ENCODE measurements around the gene STXBP6.

STXBP6 gene

DNA sequence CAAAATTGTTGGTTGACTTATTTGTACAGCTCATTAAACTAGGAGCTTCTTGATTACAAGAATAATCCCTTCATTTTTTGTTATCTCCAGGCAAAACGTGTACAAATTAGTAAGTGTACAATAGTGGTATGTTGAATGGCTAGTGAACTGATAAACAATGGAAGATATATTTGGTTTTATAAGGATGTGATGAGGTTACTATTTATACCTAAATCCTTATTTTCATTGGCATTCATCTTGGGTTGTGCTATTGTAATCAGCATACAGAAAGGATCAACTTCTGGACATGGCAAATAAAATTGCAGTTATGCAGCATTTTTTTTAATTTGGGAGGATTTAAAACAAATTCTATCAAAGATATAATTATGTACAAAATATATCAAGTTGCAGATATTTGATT, 216.6 kb downstream of the STXBP6 start:
- H3K9ac ChIP-seq (ENCODE audit: low read length), result no peak overlapping the region
- no peaks in the 10 kb centered on the region for H3F3A ChIP-seq (ENCODE audit: insufficient read depth)
- H3K4me3 ChIP-seq (ENCODE audit: insufficient read depth, low read length, poor library complexity, severe bottlenecking), result no peak overlapping the region
- no peaks in the 10 kb centered on the region for H4K20me1 ChIP-seq (ENCODE audit: low read depth, low read length)
- H3K27me3 ChIP-seq (ENCODE audit: low read length), result no peaks in the 10 kb centered on the region
- no peaks in the 10 kb centered on the region for H3K9me2 ChIP-seq (replicated peaks; ENCODE audit: insufficient read depth, low read length)
- H2AFZ ChIP-seq (ENCODE audit: low read depth, low read length, severe bottlenecking), result no peak overlapping the region
- TF ChIP-seq EZH2phosphoT487 (conservative IDR thresholded peaks at IDR 0.05; ENCODE audit: low read length), result no peak
- TF ChIP-seq, protein P1, sequence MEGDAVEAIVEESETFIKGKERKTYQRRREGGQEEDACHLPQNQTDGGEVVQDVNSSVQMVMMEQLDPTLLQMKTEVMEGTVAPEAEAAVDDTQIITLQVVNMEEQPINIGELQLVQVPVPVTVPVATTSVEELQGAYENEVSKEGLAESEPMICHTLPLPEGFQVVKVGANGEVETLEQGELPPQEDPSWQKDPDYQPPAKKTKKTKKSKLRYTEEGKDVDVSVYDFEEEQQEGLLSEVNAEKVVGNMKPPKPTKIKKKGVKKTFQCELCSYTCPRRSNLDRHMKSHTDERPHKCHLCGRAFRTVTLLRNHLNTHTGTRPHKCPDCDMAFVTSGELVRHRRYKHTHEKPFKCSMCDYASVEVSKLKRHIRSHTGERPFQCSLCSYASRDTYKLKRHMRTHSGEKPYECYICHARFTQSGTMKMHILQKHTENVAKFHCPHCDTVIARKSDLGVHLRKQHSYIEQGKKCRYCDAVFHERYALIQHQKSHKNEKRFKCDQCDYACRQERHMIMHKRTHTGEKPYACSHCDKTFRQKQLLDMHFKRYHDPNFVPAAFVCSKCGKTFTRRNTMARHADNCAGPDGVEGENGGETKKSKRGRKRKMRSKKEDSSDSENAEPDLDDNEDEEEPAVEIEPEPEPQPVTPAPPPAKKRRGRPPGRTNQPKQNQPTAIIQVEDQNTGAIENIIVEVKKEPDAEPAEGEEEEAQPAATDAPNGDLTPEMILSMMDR (IDR thresholded peaks at IDR 0.05; ENCODE audit: insufficient read depth, low read length, poor library complexity, severe bottlenecking), result no peak
- no peak overlapping the region for H3K27ac ChIP-seq (ENCODE audit: low read depth, low read length)
- no peaks in the 10 kb centered on the region for H3K9me3 ChIP-seq (ENCODE audit: insufficient read depth, low read length)
- no peaks in the 10 kb centered on the region for H3K36me3 ChIP-seq (ENCODE audit: low read length)
- H3K4me2 ChIP-seq (ENCODE audit: low read depth, low read length, poor library complexity, severe bottlenecking), result no peak overlapping the region
- no peaks in the 10 kb centered on the region for H3K79me2 ChIP-seq (ENCODE audit: insufficient read depth, low read length)

DNA sequence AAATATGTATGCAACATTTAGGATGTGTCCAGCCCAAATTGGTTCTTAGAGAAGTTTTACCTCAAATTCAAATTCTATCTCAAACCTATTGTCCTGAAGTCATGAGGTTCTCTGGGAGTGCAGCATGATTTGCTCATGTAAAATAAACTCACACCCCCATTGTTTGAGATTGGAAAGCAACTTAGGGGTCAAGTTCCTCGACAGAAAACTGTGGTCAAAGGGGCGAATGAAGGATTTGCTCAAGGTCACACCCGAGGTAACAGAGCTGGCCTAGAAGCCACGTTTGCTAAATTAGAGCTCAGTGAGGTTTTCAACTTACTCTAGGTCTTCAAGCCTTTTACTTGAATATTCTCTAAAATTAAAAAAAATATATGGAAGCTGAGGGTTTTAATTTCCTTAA, 218.3 kb downstream of the STXBP6 start:
- H3K36me3 ChIP-seq (ENCODE audit: low read length), result no peaks in the 10 kb centered on the region
- H3K9me2 ChIP-seq (replicated peaks; ENCODE audit: insufficient read depth, low read length), result no peaks in the 10 kb centered on the region
- H3K9ac ChIP-seq (ENCODE audit: low read length), result no peak overlapping the region
- no peaks in the 10 kb centered on the region for H3K9me3 ChIP-seq (ENCODE audit: insufficient read depth, low read length)
- no peaks in the 10 kb centered on the region for H3F3A ChIP-seq (ENCODE audit: insufficient read depth)
- no peak overlapping the region for H2AFZ ChIP-seq (ENCODE audit: low read depth, low read length, severe bottlenecking)
- TF ChIP-seq, protein P1 (IDR thresholded peaks at IDR 0.05; ENCODE audit: insufficient read depth, low read length, poor library complexity, severe bottlenecking), result no peak
- TF ChIP-seq EZH2phosphoT487 (conservative IDR thresholded peaks at IDR 0.05; ENCODE audit: low read length), result no peak
- H3K27me3 ChIP-seq (ENCODE audit: low read length), result no peaks in the 10 kb centered on the region
- no peak overlapping the region for H3K27ac ChIP-seq (ENCODE audit: low read depth, low read length)
- no peaks in the 10 kb centered on the region for H3K79me2 ChIP-seq (ENCODE audit: insufficient read depth, low read length)
- no peak overlapping the region for H3K4me3 ChIP-seq (ENCODE audit: insufficient read depth, low read length, poor library complexity, severe bottlenecking)
- H3K4me2 ChIP-seq (ENCODE audit: low read depth, low read length, poor library complexity, severe bottlenecking), result no peak overlapping the region
- H4K20me1 ChIP-seq (ENCODE audit: low read depth, low read length), result no peaks in the 10 kb centered on the region

DNA sequence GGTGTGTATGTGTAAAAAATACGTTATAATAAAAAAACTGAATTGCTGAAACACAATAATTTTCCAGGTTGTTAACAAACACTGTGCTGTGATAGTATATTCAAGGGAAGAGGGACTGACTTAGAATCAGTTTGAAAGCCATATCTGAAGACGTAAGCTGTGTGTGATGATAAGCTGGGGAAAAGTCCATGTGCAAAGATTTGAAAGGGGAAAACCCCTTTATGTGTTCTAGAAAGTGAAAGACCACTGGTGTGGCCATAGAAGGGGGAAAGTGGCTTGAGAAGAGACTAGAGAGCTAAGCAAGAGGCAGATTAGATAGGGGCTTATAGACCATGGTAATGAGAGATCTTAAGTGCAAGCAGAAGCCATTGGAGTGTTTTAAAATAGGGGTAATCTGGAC, 220.1 kb downstream of the STXBP6 start:
- no peak overlapping the region for H3K27ac ChIP-seq (ENCODE audit: low read depth, low read length)
- no peaks in the 10 kb centered on the region for H3K9me3 ChIP-seq (ENCODE audit: insufficient read depth, low read length)
- TF ChIP-seq, protein P1 (IDR thresholded peaks at IDR 0.05; ENCODE audit: insufficient read depth, low read length, poor library complexity, severe bottlenecking), result no peak
- no peak for TF ChIP-seq EZH2phosphoT487 (conservative IDR thresholded peaks at IDR 0.05; ENCODE audit: low read length)
- H3K4me3 ChIP-seq (ENCODE audit: insufficient read depth, low read length, poor library complexity, severe bottlenecking), result no peak overlapping the region
- H3K27me3 ChIP-seq (ENCODE audit: low read length), result no peaks in the 10 kb centered on the region
- no peaks in the 10 kb centered on the region for H4K20me1 ChIP-seq (ENCODE audit: low read depth, low read length)
- no peaks in the 10 kb centered on the region for H3F3A ChIP-seq (ENCODE audit: insufficient read depth)
- no peaks in the 10 kb centered on the region for H3K9me2 ChIP-seq (replicated peaks; ENCODE audit: insufficient read depth, low read length)
- no peak overlapping the region for H2AFZ ChIP-seq (ENCODE audit: low read depth, low read length, severe bottlenecking)
- H3K4me2 ChIP-seq (ENCODE audit: low read depth, low read length, poor library complexity, severe bottlenecking), result no peak overlapping the region
- no peak overlapping the region for H3K9ac ChIP-seq (ENCODE audit: low read length)
- H3K79me2 ChIP-seq (ENCODE audit: insufficient read depth, low read length), result no peaks in the 10 kb centered on the region
- no peaks in the 10 kb centered on the region for H3K36me3 ChIP-seq (ENCODE audit: low read length)

All from SU-DHL-6 (cell line).